ENCODE data around the gene DDX46. TPM values are rescaled to one million over a fixed set of nuclear protein-coding genes. Genes with fewer than 3 reads are reported as not detected.
"Not testable (repeated sequence)": the region's sequence is repeated elsewhere in the genome, so short reads cannot be mapped to it uniquely, and the experiment has no call there.

DDX46 gene
- total RNA-seq, 1 donor from 2014 or later, result 59.4 TPM

DNA sequence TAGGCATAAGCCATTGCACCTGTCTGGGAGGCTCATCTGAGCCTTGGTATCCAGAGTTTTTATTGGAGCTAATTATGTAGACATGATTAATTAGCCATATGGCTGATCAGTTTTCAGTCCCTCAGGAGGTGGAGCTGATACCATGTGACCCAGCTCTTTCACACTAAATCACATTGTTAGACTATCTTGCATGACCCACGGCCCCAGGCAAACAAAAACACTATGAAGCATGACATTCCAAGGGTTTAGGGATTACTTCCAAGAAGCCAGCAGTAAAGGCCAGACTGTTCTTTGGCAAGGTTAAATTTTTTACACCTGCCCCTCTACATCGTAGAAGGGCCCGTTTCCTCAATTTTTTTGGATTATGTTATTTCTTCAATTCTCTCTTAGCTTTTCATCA lies 82.2 kb downstream of the DDX46 start:
- H3K27me3 Mint-ChIP-seq (ENCODE audit: unreplicated experiment), result peaks cover 7% of the 10 kb centered on the region
- no peaks in the 10 kb centered on the region for H3K9me3 Mint-ChIP-seq (ENCODE audit: unreplicated experiment)
- peaks cover 14% of the 10 kb centered on the region for H3K36me3 Mint-ChIP-seq (ENCODE audit: low read depth, unreplicated experiment)
- DNase-seq (ENCODE audit: low spot score), result no peak
- no peak overlapping the region for H3K4me3 Mint-ChIP-seq (ENCODE audit: unreplicated experiment)
- H3K27ac Mint-ChIP-seq (ENCODE audit: unreplicated experiment), result no peak overlapping the region
- H3K4me1 Mint-ChIP-seq (ENCODE audit: unreplicated experiment), result peaks cover 15% of the 10 kb centered on the region
- TF ChIP-seq, protein P1, sequence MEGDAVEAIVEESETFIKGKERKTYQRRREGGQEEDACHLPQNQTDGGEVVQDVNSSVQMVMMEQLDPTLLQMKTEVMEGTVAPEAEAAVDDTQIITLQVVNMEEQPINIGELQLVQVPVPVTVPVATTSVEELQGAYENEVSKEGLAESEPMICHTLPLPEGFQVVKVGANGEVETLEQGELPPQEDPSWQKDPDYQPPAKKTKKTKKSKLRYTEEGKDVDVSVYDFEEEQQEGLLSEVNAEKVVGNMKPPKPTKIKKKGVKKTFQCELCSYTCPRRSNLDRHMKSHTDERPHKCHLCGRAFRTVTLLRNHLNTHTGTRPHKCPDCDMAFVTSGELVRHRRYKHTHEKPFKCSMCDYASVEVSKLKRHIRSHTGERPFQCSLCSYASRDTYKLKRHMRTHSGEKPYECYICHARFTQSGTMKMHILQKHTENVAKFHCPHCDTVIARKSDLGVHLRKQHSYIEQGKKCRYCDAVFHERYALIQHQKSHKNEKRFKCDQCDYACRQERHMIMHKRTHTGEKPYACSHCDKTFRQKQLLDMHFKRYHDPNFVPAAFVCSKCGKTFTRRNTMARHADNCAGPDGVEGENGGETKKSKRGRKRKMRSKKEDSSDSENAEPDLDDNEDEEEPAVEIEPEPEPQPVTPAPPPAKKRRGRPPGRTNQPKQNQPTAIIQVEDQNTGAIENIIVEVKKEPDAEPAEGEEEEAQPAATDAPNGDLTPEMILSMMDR (IDR thresholded peaks at IDR 0.05; ENCODE audit: unreplicated experiment), result no peak

DNA sequence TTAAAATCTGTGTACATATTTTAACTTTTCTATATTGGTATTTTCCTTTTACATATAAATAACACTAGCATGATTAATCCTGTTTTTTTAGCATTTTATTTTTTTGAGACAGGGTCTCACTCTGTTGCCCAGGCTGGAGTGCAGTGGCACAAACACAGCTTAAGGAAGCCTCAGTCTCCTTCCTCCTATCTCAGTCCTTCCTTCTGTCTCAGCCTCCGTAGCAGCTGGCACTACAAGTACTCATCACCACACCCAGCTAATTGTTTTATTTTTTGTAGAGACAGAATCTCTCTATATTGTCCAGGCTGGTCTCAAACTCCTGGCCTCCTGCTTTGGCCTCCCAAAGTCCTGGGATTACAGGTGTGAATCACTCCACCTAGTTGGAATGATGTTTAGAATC lies 85.7 kb downstream of the DDX46 start:
- Mint-ChIP-seq H3K4me3 (ENCODE audit: unreplicated experiment) (no peak overlapping the region), H3K36me3 (ENCODE audit: low read depth, unreplicated experiment) (peaks cover 19% of the 10 kb centered on the region), H3K27me3 (ENCODE audit: unreplicated experiment) (peaks cover 12% of the 10 kb centered on the region), H3K27ac (ENCODE audit: unreplicated experiment) (peak overlapping the region; percentile 1), H3K4me1 (ENCODE audit: unreplicated experiment) (peaks cover 24% of the 10 kb centered on the region), H3K9me3 (ENCODE audit: unreplicated experiment) (no peaks in the 10 kb centered on the region)
- TF ChIP-seq, protein P1 (IDR thresholded peaks at IDR 0.05; ENCODE audit: unreplicated experiment), result no peak
- DNase-seq (ENCODE audit: low spot score), result no peak

DNA sequence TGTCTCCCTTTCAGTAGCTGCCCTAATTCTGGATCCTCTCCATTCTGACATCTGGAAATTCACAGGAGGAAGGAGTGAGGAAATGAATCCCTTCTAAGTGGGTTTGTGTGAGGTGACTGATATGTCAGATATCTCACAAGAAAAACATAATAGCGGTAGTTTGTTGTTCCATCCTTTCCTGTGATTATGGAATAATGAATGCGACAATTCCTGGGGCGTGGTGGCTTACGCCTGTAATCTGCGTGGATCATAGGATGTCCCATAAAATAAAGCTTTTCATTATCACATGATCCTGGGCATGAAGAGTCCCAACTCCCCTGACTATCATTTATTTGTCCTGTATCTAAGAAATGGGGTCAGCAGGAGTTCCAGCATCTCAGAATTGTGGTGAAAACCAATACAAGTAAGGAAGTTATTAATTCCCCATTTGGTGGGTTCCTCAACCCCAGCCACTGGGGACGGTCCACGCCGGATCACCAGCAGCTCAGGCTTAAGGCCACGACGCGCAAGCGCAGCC lies 86.8 kb downstream of the DDX46 start:
- H3K9me3 Mint-ChIP-seq (ENCODE audit: unreplicated experiment), result no peaks in the 10 kb centered on the region
- peak overlapping the region; percentile 92 for H3K4me3 Mint-ChIP-seq (ENCODE audit: unreplicated experiment)
- peaks cover 24% of the 10 kb centered on the region for H3K4me1 Mint-ChIP-seq (ENCODE audit: unreplicated experiment)
- DNase-seq (ENCODE audit: low spot score), result no peak
- H3K27me3 Mint-ChIP-seq (ENCODE audit: unreplicated experiment), result peaks cover 12% of the 10 kb centered on the region
- TF ChIP-seq, protein P1 (IDR thresholded peaks at IDR 0.05; ENCODE audit: unreplicated experiment), result no peak
- H3K27ac Mint-ChIP-seq (ENCODE audit: unreplicated experiment), result peak overlapping the region; percentile 90
- H3K36me3 Mint-ChIP-seq (ENCODE audit: low read depth, unreplicated experiment), result peaks cover 18% of the 10 kb centered on the region

DNA sequence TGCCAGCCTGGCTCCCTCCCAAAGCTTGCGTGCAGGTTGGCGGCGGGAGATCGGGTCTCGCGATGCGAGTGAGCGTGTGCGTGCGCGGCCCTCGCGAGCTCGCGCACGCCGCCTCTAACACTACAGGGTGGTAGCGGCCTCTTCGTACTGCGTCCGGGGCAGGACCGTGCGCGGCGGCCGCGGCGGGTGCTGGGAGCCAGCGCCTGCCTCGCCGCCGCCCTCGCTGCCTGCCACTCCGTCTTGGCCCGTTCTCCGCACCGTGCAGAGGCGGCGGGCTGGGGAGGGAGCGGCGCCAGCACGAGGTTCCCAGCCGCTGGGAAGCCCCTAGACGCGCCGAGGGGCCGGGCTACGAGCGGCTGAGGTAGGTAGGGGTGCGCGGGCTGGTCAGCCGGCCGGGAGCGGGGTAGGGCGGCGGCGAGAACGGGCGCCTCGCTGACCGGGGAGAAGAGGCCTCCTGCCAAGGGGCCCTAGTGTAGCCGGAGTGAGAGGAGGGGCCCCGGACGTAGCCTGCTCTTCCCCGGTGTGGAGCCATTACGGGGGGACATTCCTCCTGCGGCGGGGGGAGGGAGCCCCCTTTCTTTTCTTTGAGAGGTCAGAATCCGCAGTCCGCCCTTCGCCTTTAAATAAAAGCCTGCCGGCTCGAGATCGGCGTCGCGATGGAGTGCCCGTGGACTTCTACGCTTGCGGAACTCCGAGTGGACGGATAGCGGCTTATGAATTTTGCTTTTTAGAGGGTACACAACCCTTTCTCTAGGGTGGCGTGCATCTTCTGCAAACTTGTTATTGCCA lies 87.5 kb downstream of the DDX46 start, which contains the start of gene C5orf24:
C5orf24 (plus strand) TSS at position 117 of the 789 bp plus-strand sequence. CDS start 8,933 bp downstream, outside the sequence.
- TF ChIP-seq, protein P1 (IDR thresholded peaks at IDR 0.05; ENCODE audit: unreplicated experiment), result no peak
- peak within 1 kb of the TSS; percentile 99 for H3K4me3 Mint-ChIP-seq (ENCODE audit: unreplicated experiment)
- H3K4me1 Mint-ChIP-seq (ENCODE audit: unreplicated experiment), result peaks cover 24% of the 10 kb centered on the region
- H3K27ac Mint-ChIP-seq (ENCODE audit: unreplicated experiment), result peak within 1 kb of the TSS; percentile 95
- peaks cover 11% of the 10 kb centered on the region for H3K36me3 Mint-ChIP-seq (ENCODE audit: low read depth, unreplicated experiment)
- peak; percentile 88 for DNase-seq (ENCODE audit: low spot score)
- H3K27me3 Mint-ChIP-seq (ENCODE audit: unreplicated experiment), result peaks cover 12% of the 10 kb centered on the region
- no peaks in the 10 kb centered on the region for H3K9me3 Mint-ChIP-seq (ENCODE audit: unreplicated experiment)

DNA sequence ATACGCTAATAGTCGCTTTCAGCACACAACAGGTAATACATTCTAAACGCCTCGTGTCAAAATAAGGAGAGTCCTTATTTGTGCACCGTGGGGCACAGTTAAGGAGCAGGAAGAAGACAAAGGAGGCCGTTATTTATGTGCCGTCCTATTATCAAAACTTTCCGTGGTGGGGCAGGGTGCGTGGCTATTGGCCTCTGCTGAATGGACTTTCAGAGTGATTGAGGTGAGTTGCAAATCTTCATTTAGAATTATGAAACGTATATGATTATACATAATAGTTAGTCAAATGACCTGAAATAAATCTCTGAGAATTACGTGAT lies 88.0 kb downstream of the DDX46 start:
- TF ChIP-seq, protein P1 (IDR thresholded peaks at IDR 0.05; ENCODE audit: unreplicated experiment), result no peak
- H3K27ac Mint-ChIP-seq (ENCODE audit: unreplicated experiment), result peak overlapping the region; percentile 95
- peaks cover 24% of the 10 kb centered on the region for H3K4me1 Mint-ChIP-seq (ENCODE audit: unreplicated experiment)
- H3K27me3 Mint-ChIP-seq (ENCODE audit: unreplicated experiment), result peaks cover 12% of the 10 kb centered on the region
- no peak for DNase-seq (ENCODE audit: low spot score)
- peak overlapping the region; percentile 99 for H3K4me3 Mint-ChIP-seq (ENCODE audit: unreplicated experiment)
- no peaks in the 10 kb centered on the region for H3K9me3 Mint-ChIP-seq (ENCODE audit: unreplicated experiment)
- peaks cover 11% of the 10 kb centered on the region for H3K36me3 Mint-ChIP-seq (ENCODE audit: low read depth, unreplicated experiment)

DNA sequence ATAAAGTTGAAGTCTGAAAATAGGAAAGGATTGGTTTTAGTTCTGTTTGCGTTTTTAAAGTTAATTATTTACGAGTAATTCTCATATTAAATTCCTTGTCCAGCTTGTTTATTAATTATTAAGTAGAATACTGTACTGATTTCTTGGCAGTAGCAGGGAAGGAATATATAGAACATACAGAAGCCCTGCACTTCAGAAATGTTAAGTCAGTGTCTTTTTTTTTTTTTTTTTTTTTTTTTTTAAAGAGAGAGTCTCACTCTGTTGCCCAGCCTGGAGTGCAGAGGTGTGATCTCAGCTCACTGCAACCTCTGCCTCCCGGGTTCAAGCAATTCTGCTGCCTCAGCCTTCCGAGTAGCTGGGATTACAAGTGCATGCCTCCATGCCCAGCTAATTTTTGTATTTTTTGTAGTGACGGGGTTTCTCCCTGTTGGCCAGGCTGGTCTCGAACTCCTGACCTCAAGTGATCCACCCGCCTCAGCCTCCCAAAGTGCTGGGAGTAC lies 90.9 kb downstream of the DDX46 start:
- not testable (repeated sequence) for H3K27ac Mint-ChIP-seq (ENCODE audit: unreplicated experiment); DNase-seq (ENCODE audit: low spot score); H3K9me3 Mint-ChIP-seq (ENCODE audit: unreplicated experiment); H3K4me3 Mint-ChIP-seq (ENCODE audit: unreplicated experiment)
- H3K27me3 Mint-ChIP-seq (ENCODE audit: unreplicated experiment), result peaks cover 12% of the 10 kb centered on the region
- H3K36me3 Mint-ChIP-seq (ENCODE audit: low read depth, unreplicated experiment), result peaks cover 11% of the 10 kb centered on the region
- H3K4me1 Mint-ChIP-seq (ENCODE audit: unreplicated experiment), result peaks cover 21% of the 10 kb centered on the region

Data from endothelial cell (in vitro differentiated cells).